Sigmoid colon (tissue), 7 donors: ENCODE data around the gene RPS28. TPM values are rescaled to one million over a fixed set of nuclear protein-coding genes. Genes with fewer than 3 reads are reported as not detected.
A peak's percentile ranks its signal among the peaks of the same experiment; 100 is the strongest.

Experiments used
- DNase-seq: peaks from one replicate; pipeline ENCODE4 v3.0.0-alpha.2; 2019
- H3K27ac ChIP-seq, 4 donors: fragments of 200-600 bp; sonication (generic); one replicate each; pipeline ENCODE4 v1.5.1; 2016 to 2019; ENCODE audit warnings: mild to moderate bottlenecking in 1 of 4
- H3K27me3 ChIP-seq, 3 donors: fragments of 200-600 bp; sonication (generic); one replicate each; pipeline ENCODE4 v1.5.1; 2019; ENCODE audit warnings: mild to moderate bottlenecking in 1 of 3
- H3K36me3 ChIP-seq, 4 donors: fragments of 200-600 bp; sonication (generic); one replicate each; pipeline ENCODE4 v1.5.1; 2016 to 2019
- H3K4me1 ChIP-seq, 4 donors: fragments of 200-600 bp; sonication (generic); one replicate each; pipeline ENCODE4 v1.5.1; 2017 to 2019
- H3K4me3 ChIP-seq, 4 donors: fragments of 200-600 bp; sonication (generic); one replicate each; pipeline ENCODE4 v1.5.1; 2017 to 2019; ENCODE audit warnings: mild to moderate bottlenecking in 2 of 4, moderate library complexity in 1 of 4
- H3K9me3 ChIP-seq, 4 donors: fragments of 200-600 bp in 3 of 4; sonication (generic) in 3 of 4; one replicate each; pipeline versions ENCODE4 v1.5.1 to v1.6.1; 2013 to 2019
- EP300 ChIP-seq, 4 donors: sonication (generic); formaldehyde crosslinking; IDR thresholded peaks; one replicate each; pipeline ENCODE4 v1.6.1; 2017; ENCODE audit warnings: antibody characterized with exemption in 4 of 4
- POLR2A ChIP-seq, 2 donors: fragments of 450-650 bp; IDR thresholded peaks; one replicate each; pipeline ENCODE4 v1.6.1; 2016; ENCODE audit warnings: antibody characterized with exemption in 2 of 2, mild to moderate bottlenecking in 2 of 2, moderate library complexity in 2 of 2
- POLR2AphosphoS5 ChIP-seq, 4 donors: sonication (generic); formaldehyde crosslinking; IDR thresholded peaks; one replicate each; pipeline ENCODE4 v1.6.1; 2017; ENCODE audit warnings: antibody characterized with exemption in 4 of 4
- WGBS, 2 donors: extraction: QIAGEN DNeasy Blood & Tissue Kit; methylation state at CpG; one replicate each; pipeline ENCODE4 v1.1.7; 2013; 5-methylcytosine and 5-hydroxymethylcytosine counted together
- intact Hi-C: fragments of 100-400 bp; cut with DNase I; formaldehyde crosslinking; loops from one replicate; pipeline ENCODE4 v1.15.1; 2023
- polyA plus RNA-seq, 3 donors: library from polyadenylated mRNA; stranded (reverse); fragments of 200-250 nt; gene quantifications; one replicate each; pipeline ENCODE4 v1.2.3, GENCODE V29; 2013
- total RNA-seq, 4 donors: library from RNA; depleted of rRNA; stranded (reverse); fragments of >200 nt; gene quantifications; one replicate each; pipeline ENCODE4 v1.1.0, GENCODE V29; 2016
- TF ChIP-seq, protein P1 (sequence below), 4 experiments: fragments of 450-650 bp in 3 of 4; fragments of 200-600 bp in 1 of 4; IDR thresholded peaks; one replicate each; pipeline ENCODE4 v1.5.1; 2016 to 2019; ENCODE audit warnings: antibody characterized with exemption in 4 of 4, mild to moderate bottlenecking in 3 of 4, moderate library complexity in 2 of 4
- donor health status: healthy with polysubstance abuse.
- donor health status: Bipolar disorder and iron deficiency.
- donor health status: healthy.

The RPS28 gene
- total and polyA plus RNA-seq, 7 donors: 244 to 938 (median 574) TPM

DNA sequence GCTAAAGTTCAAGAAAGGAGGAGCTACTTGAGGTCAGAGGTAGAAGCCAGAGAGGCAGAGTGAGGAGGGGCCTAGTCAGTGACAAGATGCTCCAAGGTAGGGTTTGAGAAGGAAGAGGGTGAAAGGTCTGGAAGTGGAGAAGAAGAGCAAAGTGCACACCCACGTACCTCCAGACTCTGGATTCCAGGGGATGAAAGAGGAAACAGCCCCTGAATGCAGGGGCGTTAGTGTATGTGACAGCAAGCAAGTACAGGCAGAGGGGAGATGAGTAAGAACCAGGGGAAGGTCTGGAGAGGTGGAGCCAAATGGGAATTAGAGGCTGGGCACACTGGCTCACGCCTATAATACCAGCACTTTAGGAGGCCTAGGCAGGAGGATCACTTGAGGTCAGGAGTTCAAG lies 8.7 kb downstream of the RPS28 start:
- H3K27ac ChIP-seq: no peak overlapping the region
- 52 to 81% methylated on average over 3 of the region's 3 CpGs for WGBS, 2 donors
- DNase-seq: no peak
- H3K4me1 ChIP-seq: peaks cover 0 to 18% (median 17%) of the 10 kb centered on the region in 4 donors
- TF ChIP-seq EP300 (IDR thresholded peaks at IDR 0.05): no peak
- no peak for TF ChIP-seq POLR2AphosphoS5 (IDR thresholded peaks at IDR 0.05)
- TF ChIP-seq, protein P1, sequence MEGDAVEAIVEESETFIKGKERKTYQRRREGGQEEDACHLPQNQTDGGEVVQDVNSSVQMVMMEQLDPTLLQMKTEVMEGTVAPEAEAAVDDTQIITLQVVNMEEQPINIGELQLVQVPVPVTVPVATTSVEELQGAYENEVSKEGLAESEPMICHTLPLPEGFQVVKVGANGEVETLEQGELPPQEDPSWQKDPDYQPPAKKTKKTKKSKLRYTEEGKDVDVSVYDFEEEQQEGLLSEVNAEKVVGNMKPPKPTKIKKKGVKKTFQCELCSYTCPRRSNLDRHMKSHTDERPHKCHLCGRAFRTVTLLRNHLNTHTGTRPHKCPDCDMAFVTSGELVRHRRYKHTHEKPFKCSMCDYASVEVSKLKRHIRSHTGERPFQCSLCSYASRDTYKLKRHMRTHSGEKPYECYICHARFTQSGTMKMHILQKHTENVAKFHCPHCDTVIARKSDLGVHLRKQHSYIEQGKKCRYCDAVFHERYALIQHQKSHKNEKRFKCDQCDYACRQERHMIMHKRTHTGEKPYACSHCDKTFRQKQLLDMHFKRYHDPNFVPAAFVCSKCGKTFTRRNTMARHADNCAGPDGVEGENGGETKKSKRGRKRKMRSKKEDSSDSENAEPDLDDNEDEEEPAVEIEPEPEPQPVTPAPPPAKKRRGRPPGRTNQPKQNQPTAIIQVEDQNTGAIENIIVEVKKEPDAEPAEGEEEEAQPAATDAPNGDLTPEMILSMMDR (IDR thresholded peaks at IDR 0.05): no peak
- TF ChIP-seq POLR2A (IDR thresholded peaks at IDR 0.05): no peak
- no peaks in the 10 kb centered on the region for H3K36me3 ChIP-seq
- H3K4me3 ChIP-seq: no peak overlapping the region
- H3K27me3 ChIP-seq: peaks cover 19 to 29% (median 23%) of the 10 kb centered on the region in 3 donors
- H3K9me3 ChIP-seq: peaks cover 0 to 3% (median 0%) of the 10 kb centered on the region in 4 donors
- intact Hi-C loops: no loop called here

DNA sequence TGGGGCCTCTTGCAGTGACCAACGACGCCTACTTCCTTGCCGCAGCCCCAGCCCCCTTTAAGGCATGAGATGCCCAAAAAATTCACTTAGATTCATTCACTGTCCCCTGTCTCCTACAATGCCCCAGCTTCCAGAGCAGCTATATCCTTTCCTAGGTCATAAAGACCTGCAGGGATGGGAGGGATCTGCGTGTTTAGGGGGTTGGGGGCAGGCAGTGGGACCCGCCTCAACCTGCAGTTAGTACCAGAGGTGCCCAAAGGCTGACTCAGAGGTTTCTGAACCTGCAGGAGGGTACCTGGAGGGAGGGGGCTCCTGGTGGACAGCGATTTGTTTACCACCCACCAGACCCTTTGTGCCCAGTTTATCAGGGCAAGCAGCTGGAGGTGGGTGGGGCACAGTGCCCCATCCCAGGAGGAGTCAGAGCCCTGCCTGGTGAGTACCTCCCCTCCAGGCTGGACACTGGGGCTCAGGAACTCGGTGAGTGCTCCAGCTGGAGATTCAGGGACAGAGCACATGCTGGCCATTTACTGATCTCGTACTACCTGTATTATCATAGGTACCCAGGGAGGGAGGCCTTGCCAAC lies 10.1 kb downstream of the RPS28 start:
- 68 to 82% methylated on average over 8 of the region's 8 CpGs for WGBS, 2 donors
- Histone ChIP-seq H3K4me1 (peaks cover 0 to 26% (median 21%) of the 10 kb centered on the region in 4 donors), H3K27me3 (peaks cover 28 to 43% (median 34%) of the 10 kb centered on the region in 3 donors)

DNA sequence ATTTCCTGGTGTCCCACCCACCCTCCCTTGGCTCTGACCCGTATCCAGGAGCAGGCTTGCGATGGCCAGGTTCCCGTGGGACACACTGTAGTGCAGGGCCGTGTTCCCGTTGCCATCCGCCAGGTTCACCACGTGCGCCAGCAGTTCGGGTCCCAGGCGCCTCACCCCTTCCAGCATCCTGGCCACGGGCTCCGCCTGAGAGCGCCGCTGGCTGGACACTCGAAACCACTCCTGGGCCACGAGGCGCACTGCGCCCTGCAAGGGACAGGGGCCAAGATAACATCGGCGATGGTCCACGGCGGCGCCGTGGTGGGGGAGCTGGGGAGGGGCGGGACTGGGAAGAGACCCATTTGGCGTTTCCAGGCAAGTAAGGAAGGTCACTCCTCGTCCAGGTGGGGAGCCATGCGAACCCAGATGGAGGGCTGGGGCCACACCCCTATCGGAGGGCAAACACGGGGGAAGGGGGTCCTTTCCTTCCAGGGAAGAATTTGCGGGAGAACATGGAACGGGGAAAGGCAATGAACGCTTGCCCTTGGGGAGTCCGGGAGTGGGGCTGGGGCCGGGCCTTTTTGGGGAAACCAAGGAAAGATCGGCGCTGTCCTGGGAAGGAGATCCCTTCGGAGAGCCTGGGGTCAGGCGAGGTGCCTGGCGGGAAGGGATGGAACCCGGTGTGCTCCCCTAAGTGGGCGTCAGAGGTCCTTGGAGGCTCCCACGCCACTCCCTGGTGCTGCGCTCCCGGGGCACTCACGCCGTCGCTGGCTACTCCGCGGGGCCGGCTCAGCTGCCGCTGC lies 11.9 kb downstream of the RPS28 start:
- no peak overlapping the region for H3K4me3 ChIP-seq
- H3K4me1 ChIP-seq: peaks cover 0 to 26% (median 21%) of the 10 kb centered on the region in 4 donors
- 10 to 26% methylated on average over 52 of the region's 52 CpGs for WGBS, 2 donors
- no peaks in the 10 kb centered on the region for H3K9me3 ChIP-seq
- no peak for TF ChIP-seq POLR2A (IDR thresholded peaks at IDR 0.05)
- TF ChIP-seq, protein P1 (IDR thresholded peaks at IDR 0.05): no peak
- TF ChIP-seq POLR2AphosphoS5 (IDR thresholded peaks at IDR 0.05): no peak
- no peak for TF ChIP-seq EP300 (IDR thresholded peaks at IDR 0.05)
- intact Hi-C loops: no loop called here
- H3K27ac ChIP-seq: peak overlapping the region in 1 of 4 donors; percentile 20
- DNase-seq: no peak
- peaks cover 28 to 58% (median 38%) of the 10 kb centered on the region in 3 donors for H3K27me3 ChIP-seq
- no peaks in the 10 kb centered on the region for H3K36me3 ChIP-seq

More for the DNA sequence above, 10.1 kb downstream of the RPS28 start:
- Histone ChIP-seq H3K36me3 (no peaks in the 10 kb centered on the region), H3K4me3 (no peak overlapping the region), H3K27ac (no peak overlapping the region), H3K9me3 (peaks cover 0 to 3% (median 0%) of the 10 kb centered on the region in 4 donors)
- DNase-seq: no peak
- TF ChIP-seq, protein P1 (IDR thresholded peaks at IDR 0.05): no peak
- TF ChIP-seq EP300 (IDR thresholded peaks at IDR 0.05) (no peak), POLR2A (IDR thresholded peaks at IDR 0.05) (no peak), POLR2AphosphoS5 (IDR thresholded peaks at IDR 0.05) (no peak)
- intact Hi-C loops: no loop called here

DNA sequence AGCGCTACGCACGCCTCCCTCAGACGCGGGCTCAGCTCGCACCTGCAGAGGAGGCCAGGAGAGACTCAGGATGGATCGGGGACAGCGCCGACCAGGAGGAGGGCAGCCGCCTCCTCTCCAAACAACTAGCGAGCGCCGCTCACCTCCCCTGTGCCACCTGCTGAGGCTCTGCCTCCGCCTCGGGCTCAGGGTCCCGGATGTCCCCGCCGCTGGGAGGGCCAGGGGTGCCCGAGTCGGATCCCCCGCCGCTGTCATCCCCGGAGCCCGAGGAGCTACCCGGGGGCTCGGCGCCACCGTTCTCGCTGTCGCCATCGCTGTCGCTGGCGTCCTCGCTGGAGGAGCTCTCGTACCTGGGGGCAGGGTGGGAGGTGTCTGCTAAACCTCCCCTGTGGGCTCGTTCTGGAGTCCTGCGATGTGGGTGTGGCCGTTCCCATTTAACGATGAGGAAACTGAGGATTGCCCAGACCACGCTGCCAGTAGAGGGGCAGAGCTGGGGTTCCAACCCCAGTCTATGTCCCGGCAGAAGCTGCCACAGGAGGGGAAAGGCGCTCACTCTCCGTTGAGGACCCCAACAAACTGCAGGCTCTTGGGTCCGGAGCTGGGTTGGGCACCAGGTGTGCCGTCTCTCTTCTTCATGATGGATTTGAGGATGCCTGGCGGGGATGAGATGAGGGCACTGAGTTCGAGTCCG lies 12.6 kb downstream of the RPS28 start:
- WGBS, 2 donors: 9 to 22% methylated on average over 48 of the region's 48 CpGs
- intact Hi-C loops: no loop called here

More for the DNA sequence above, 12.6 kb downstream of the RPS28 start:
- H3K27me3 ChIP-seq: peaks cover 28 to 58% (median 38%) of the 10 kb centered on the region in 3 donors
- DNase-seq: no peak
- no peaks in the 10 kb centered on the region for H3K9me3 ChIP-seq
- H3K4me3 ChIP-seq: no peak overlapping the region
- peaks cover 0 to 26% (median 21%) of the 10 kb centered on the region in 4 donors for H3K4me1 ChIP-seq
- no peaks in the 10 kb centered on the region for H3K36me3 ChIP-seq
- TF ChIP-seq EP300 (IDR thresholded peaks at IDR 0.05): no peak
- TF ChIP-seq POLR2AphosphoS5 (IDR thresholded peaks at IDR 0.05): no peak
- TF ChIP-seq POLR2A (IDR thresholded peaks at IDR 0.05): no peak
- TF ChIP-seq, protein P1 (IDR thresholded peaks at IDR 0.05): no peak
- no peak overlapping the region for H3K27ac ChIP-seq
